Measurements from ENCODE around the gene RTF1. TPM values are rescaled to one million over a fixed set of nuclear protein-coding genes. Genes with fewer than 3 reads are reported as not detected.

RTF1 gene
- total RNA-seq, 1 experiment from 2014 or later = 18.8 TPM

- H3K36me3 Mint-ChIP-seq (ENCODE audit: insufficient read depth, unreplicated experiment) = peaks cover 5% of the 10 kb centered on the region
- no peak for DNase-seq
- CTCF ChIA-PET = no interaction called here
- peaks cover 8% of the 10 kb centered on the region for H3K4me1 Mint-ChIP-seq (ENCODE audit: low read depth, unreplicated experiment)
- no peak overlapping the region for H3K27ac Mint-ChIP-seq (ENCODE audit: unreplicated experiment)
- H3K4me3 Mint-ChIP-seq (ENCODE audit: low read depth, unreplicated experiment) = no peak overlapping the region
- no peak for TF ChIP-seq CTCF (IDR thresholded peaks at IDR 0.05; ENCODE audit: unreplicated experiment)
- no peaks in the 10 kb centered on the region for H3K9me3 Mint-ChIP-seq (ENCODE audit: low read depth, unreplicated experiment)
- H3K27me3 Mint-ChIP-seq (ENCODE audit: unreplicated experiment) = peaks cover 11% of the 10 kb centered on the region
- BruUV-seq (replicated peaks) = no TSS peak
- intact Hi-C loops (cut with micrococcal nuclease; ENCODE audit: unreplicated experiment) = no loop called here
Observed at GRCh38 chr15:41487381-41487780, 70.5 kb downstream of the RTF1 start.

GRCh38 chr15:41487802-41488201 is 70.9 kb downstream of the RTF1 start:
- no peak for TF ChIP-seq CTCF (IDR thresholded peaks at IDR 0.05; ENCODE audit: unreplicated experiment)
- no peak overlapping the region for H3K4me3 Mint-ChIP-seq (ENCODE audit: low read depth, unreplicated experiment)
- intact Hi-C loops (cut with micrococcal nuclease; ENCODE audit: unreplicated experiment) = no loop called here
- no peak for DNase-seq
- no peaks in the 10 kb centered on the region for H3K9me3 Mint-ChIP-seq (ENCODE audit: low read depth, unreplicated experiment)
- BruUV-seq (replicated peaks) = no TSS peak
- peaks cover 12% of the 10 kb centered on the region for H3K27me3 Mint-ChIP-seq (ENCODE audit: unreplicated experiment)
- H3K4me1 Mint-ChIP-seq (ENCODE audit: low read depth, unreplicated experiment) = peaks cover 8% of the 10 kb centered on the region
- CTCF ChIA-PET = no interaction called here
- no peak overlapping the region for H3K27ac Mint-ChIP-seq (ENCODE audit: unreplicated experiment)
- peaks cover 8% of the 10 kb centered on the region for H3K36me3 Mint-ChIP-seq (ENCODE audit: insufficient read depth, unreplicated experiment)

GRCh38 chr15:41489641-41490040 is 72.7 kb downstream of the RTF1 start:
- intact Hi-C loops (cut with micrococcal nuclease; ENCODE audit: unreplicated experiment) = no loop called here
- CTCF ChIA-PET = interaction anchor here (0.7 kb wide), 1 partner anchor 1151 kb away, joined by 4 read pairs; no protein-coding TSS in a partner anchor
- Mint-ChIP-seq H3K4me3 (ENCODE audit: low read depth, unreplicated experiment) (no peak overlapping the region), H3K27me3 (ENCODE audit: unreplicated experiment) (peaks cover 12% of the 10 kb centered on the region), H3K9me3 (ENCODE audit: low read depth, unreplicated experiment) (no peaks in the 10 kb centered on the region), H3K4me1 (ENCODE audit: low read depth, unreplicated experiment) (peaks cover 8% of the 10 kb centered on the region), H3K36me3 (ENCODE audit: insufficient read depth, unreplicated experiment) (peaks cover 8% of the 10 kb centered on the region), H3K27ac (ENCODE audit: unreplicated experiment) (no peak overlapping the region)
- BruUV-seq (replicated peaks) = no TSS peak
- TF ChIP-seq CTCF (IDR thresholded peaks at IDR 0.05; ENCODE audit: unreplicated experiment) = no peak
- no peak for DNase-seq

- DNase-seq = no peak
- peaks cover 8% of the 10 kb centered on the region for H3K4me1 Mint-ChIP-seq (ENCODE audit: low read depth, unreplicated experiment)
- peaks cover 12% of the 10 kb centered on the region for H3K27me3 Mint-ChIP-seq (ENCODE audit: unreplicated experiment)
- BruUV-seq (replicated peaks) = no TSS peak
- H3K9me3 Mint-ChIP-seq (ENCODE audit: low read depth, unreplicated experiment) = no peaks in the 10 kb centered on the region
- TF ChIP-seq CTCF (IDR thresholded peaks at IDR 0.05; ENCODE audit: unreplicated experiment) = no peak
- H3K27ac Mint-ChIP-seq (ENCODE audit: unreplicated experiment) = no peak overlapping the region
- CTCF ChIA-PET = interaction anchor here (0.7 kb wide), 1 partner anchor 1150 kb away, joined by 4 read pairs; no protein-coding TSS in a partner anchor
- H3K36me3 Mint-ChIP-seq (ENCODE audit: insufficient read depth, unreplicated experiment) = peaks cover 8% of the 10 kb centered on the region
- no peak overlapping the region for H3K4me3 Mint-ChIP-seq (ENCODE audit: low read depth, unreplicated experiment)
- intact Hi-C loops (cut with micrococcal nuclease; ENCODE audit: unreplicated experiment) = no loop called here
Observed at GRCh38 chr15:41490355-41490754, 73.5 kb downstream of the RTF1 start.

Measured in Calu3 (cell line).